SK-N-MC (cell line): ENCODE results near the gene TMEM63C.

Source experiments
- EZH2 ChIP-seq: fragments of 200-600 bp; sonication (generic); IDR thresholded peaks from one replicate; pipeline ENCODE4 v1.6.1; 2017; ENCODE audit warnings: antibody characterized with exemption
- POLR2AphosphoS5 ChIP-seq: IDR thresholded peaks from 2 replicates; pipeline ENCODE4 v1.6.1; 2012; ENCODE audit warnings: mild to moderate bottlenecking, low read depth, low read length, borderline replicate concordance

DNA sequence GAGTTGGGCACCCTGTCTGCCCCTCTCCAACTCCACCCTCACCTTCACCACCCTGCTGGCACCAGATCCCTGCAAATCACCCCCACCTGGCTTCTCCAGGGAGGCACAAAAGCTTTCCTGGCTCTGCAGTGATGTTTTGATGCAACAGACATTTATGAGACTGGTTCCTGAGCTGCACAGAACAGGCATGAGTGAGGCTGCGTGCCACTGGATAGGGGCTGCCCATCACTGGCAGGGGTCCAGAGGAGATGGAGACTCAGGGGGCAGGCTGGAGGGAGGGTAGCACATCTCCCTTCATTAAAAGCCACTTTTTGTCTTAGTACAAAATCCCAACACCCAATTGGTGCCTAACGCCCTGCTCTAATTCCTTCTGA is 22.7 kb upstream of the TMEM63C start:
- TF ChIP-seq EZH2 = no peak
- no peak for TF ChIP-seq POLR2AphosphoS5
